ENCODE results near the gene PDE6C. TPM values are rescaled to one million over a fixed set of nuclear protein-coding genes. Genes with fewer than 3 reads are reported as not detected.

PDE6C gene
- total and polyA plus RNA-seq, 3 donors from 2014 or later: 0.09 TPM; not detected in 2

GRCh38 chr10:93666030-93666429 lies 53.7 kb downstream of the PDE6C start:
- no peaks in the 10 kb centered on the region for H3K36me3 ChIP-seq (ENCODE audit: low read depth, missing control alignments)
- H3K4me1 ChIP-seq: no peaks in the 10 kb centered on the region
- no peaks in the 10 kb centered on the region for H3K27me3 ChIP-seq
- no peak overlapping the region for H3K4me3 ChIP-seq
- WGBS, 2 donors: 94 to 98% methylated on average over 4 of the region's 4 CpGs
- TF ChIP-seq CTCF (IDR thresholded peaks at IDR 0.05) (no peak), POLR2A (IDR thresholded peaks at IDR 0.05) (no peak)
- no peak for DNase-seq
- no peaks in the 10 kb centered on the region for H3K9me3 ChIP-seq
- intact Hi-C loops (cut with DNase I; ENCODE audit: low total_unique reads): no loop called here
- no peak overlapping the region for H3K27ac ChIP-seq

GRCh38 chr10:93667795-93668194 lies 55.5 kb downstream of the PDE6C start:
- Histone ChIP-seq H3K4me3 (no peak overlapping the region), H3K9me3 (no peaks in the 10 kb centered on the region), H3K27ac (no peak overlapping the region), H3K4me1 (no peaks in the 10 kb centered on the region), H3K36me3 (ENCODE audit: low read depth, missing control alignments) (no peaks in the 10 kb centered on the region), H3K27me3 (no peaks in the 10 kb centered on the region)
- WGBS, 2 donors: 93 to 95% methylated on average over 3 of the region's 3 CpGs
- no peak for DNase-seq
- TF ChIP-seq POLR2A (IDR thresholded peaks at IDR 0.05) (no peak), CTCF (IDR thresholded peaks at IDR 0.05) (no peak)
- intact Hi-C loops (cut with DNase I; ENCODE audit: low total_unique reads): no loop called here

- no peak for TF ChIP-seq CTCF (IDR thresholded peaks at IDR 0.05)
- TF ChIP-seq POLR2A (IDR thresholded peaks at IDR 0.05): no peak
Observed at GRCh38 chr10:93670372-93670771, 58.0 kb downstream of the PDE6C start.

GRCh38 chr10:93671042-93671441 lies 58.7 kb downstream of the PDE6C start:
- intact Hi-C loops (cut with DNase I; ENCODE audit: low total_unique reads): no loop called here
- TF ChIP-seq CTCF (IDR thresholded peaks at IDR 0.05) (no peak), POLR2A (IDR thresholded peaks at IDR 0.05) (no peak)
- Histone ChIP-seq H3K27me3 (no peaks in the 10 kb centered on the region), H3K4me3 (no peak overlapping the region), H3K36me3 (ENCODE audit: low read depth, missing control alignments) (no peaks in the 10 kb centered on the region), H3K4me1 (no peaks in the 10 kb centered on the region), H3K9me3 (no peaks in the 10 kb centered on the region), H3K27ac (no peak overlapping the region)
- 91 to 94% methylated on average over 2 of the region's 2 CpGs for WGBS, 2 donors
- no peak for DNase-seq

More at GRCh38 chr10:93670372-93670771, 58.0 kb downstream of the PDE6C start:
- Histone ChIP-seq H3K27me3 (no peaks in the 10 kb centered on the region), H3K4me1 (no peaks in the 10 kb centered on the region), H3K27ac (no peak overlapping the region), H3K4me3 (no peak overlapping the region), H3K9me3 (no peaks in the 10 kb centered on the region), H3K36me3 (ENCODE audit: low read depth, missing control alignments) (no peaks in the 10 kb centered on the region)
- DNase-seq: no peak
- intact Hi-C loops (cut with DNase I; ENCODE audit: low total_unique reads): no loop called here

- Histone ChIP-seq H3K36me3 (ENCODE audit: low read depth, missing control alignments) (no peaks in the 10 kb centered on the region), H3K9me3 (no peaks in the 10 kb centered on the region), H3K4me1 (no peaks in the 10 kb centered on the region), H3K27me3 (no peaks in the 10 kb centered on the region), H3K4me3 (no peak overlapping the region), H3K27ac (no peak overlapping the region)
- DNase-seq: no peak
- TF ChIP-seq CTCF (IDR thresholded peaks at IDR 0.05) (no peak), POLR2A (IDR thresholded peaks at IDR 0.05) (no peak)
- WGBS, 2 donors: 83% methylated on average over 2 of the region's 2 CpGs
- intact Hi-C loops (cut with DNase I; ENCODE audit: low total_unique reads): no loop called here
Observed at GRCh38 chr10:93672022-93672678, 59.8 kb downstream of the PDE6C start.
